ENCODE measurements around the gene DUSP15. TPM values are rescaled to one million over a fixed set of nuclear protein-coding genes. Genes with fewer than 3 reads are reported as not detected.

Gene DUSP15
- total and polyA plus RNA-seq, 2 of the 8 experiments (the other 6 are each of a cell fraction or from before 2014, with no cell fraction given), result 0.91 to 3.2 TPM

DNA sequence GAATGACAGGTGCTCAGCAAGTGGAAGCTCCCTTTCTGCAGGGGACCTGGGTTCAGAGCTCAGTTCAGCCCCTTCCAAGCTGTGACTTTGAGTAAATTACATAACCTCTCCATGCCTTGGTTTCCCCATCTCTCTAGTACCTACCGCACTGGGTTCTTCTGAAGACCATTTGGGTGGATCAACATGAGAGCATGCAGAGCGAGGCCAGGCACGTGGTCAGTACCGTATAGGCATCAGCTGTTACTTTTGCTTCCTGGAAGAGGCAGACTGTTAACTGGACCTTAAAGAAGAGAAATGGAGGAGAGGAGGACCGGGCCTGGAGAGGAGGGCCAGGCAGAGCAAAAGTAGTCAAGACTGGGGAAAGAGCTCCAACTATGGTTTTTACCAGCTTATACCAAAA lies 52.9 kb downstream of the DUSP15 start:
- 92% methylated on average over 5 of the region's 5 CpGs; no CpG with 5 or more reads in 1 of the 2 experiments for WGBS, 2 experiments (ENCODE audit: extremely low coverage in 1 of 2, insufficient coverage in 1 of 2, insufficient read length in 1 of 2, insufficient replicate concordance in 2 of 2, low coverage in 1 of 2, low lambda C conversion rate in 2 of 2, missing lambda C conversion rate in 1 of 2)
- no peak overlapping the region for H2AK5ac ChIP-seq (ENCODE audit: low read depth, low read length)
- CTCF ChIA-PET (ENCODE audit: partially characterized antibody), result interaction anchor here (0.5 to 5.5 kb wide), 12 partner anchors 12 to 275 kb away, joined by 3 to 19 read pairs (median 4); partner anchors contain the start of gene PDRG1
- DNase-seq (ENCODE audit: low read depth in 1 of 2, low spot score in 2 of 2), result no peak
- H3K14ac ChIP-seq (ENCODE audit: insufficient read length), result no peak overlapping the region
- no peak overlapping the region for H4K91ac ChIP-seq (replicated peaks; ENCODE audit: insufficient read length, low read length)
- H3K4me1 ChIP-seq (replicated peaks in 1 of 4; ENCODE audit: control insufficient read depth in 3 of 4, insufficient read depth in 4 of 4, low read length in 3 of 4), result peaks cover 4 to 11% (median 8%) of the 10 kb centered on the region in 4 experiments; a peak in 6 of 7 replicates
- no peaks in the 10 kb centered on the region for H3K36me3 ChIP-seq (ENCODE audit: control insufficient read depth in 2 of 4, insufficient read depth in 4 of 4, low read length in 3 of 4)
- no peak overlapping the region for H2BK5ac ChIP-seq (ENCODE audit: low read depth, low read length)
- no peak overlapping the region for H3K4me3 ChIP-seq (ENCODE audit: extremely low read depth in 1 of 4, insufficient read depth in 2 of 4, low read depth in 3 of 4, low read length in 4 of 4)
- no peak overlapping the region for H3K56ac ChIP-seq (replicated peaks; ENCODE audit: insufficient read length, low read depth, low read length)
- H3K9ac ChIP-seq (replicated peaks in 1 of 4; ENCODE audit: extremely low read depth in 1 of 4, low read depth in 3 of 4, low read length in 3 of 4), result no peak overlapping the region; a peak in 1 of 7 replicates
- no peaks in the 10 kb centered on the region for H4K20me1 ChIP-seq (replicated peaks in 1 of 2; ENCODE audit: control insufficient read depth in 1 of 2, insufficient read depth in 2 of 2, low read length in 2 of 2)
- H4K5ac ChIP-seq (ENCODE audit: insufficient read length, low read depth, low read length), result no peak overlapping the region
- no peak overlapping the region for H2BK20ac ChIP-seq (ENCODE audit: low read length)
- H3K79me2 ChIP-seq (ENCODE audit: control insufficient read depth in 1 of 2, insufficient read depth in 2 of 2, low read length in 2 of 2), result no peaks in the 10 kb centered on the region
- no peak overlapping the region for H3K27ac ChIP-seq (ENCODE audit: low read depth, low read length)
- no peak overlapping the region for H3K4ac ChIP-seq (replicated peaks; ENCODE audit: insufficient read length, low read depth, low read length)
- H3K27me3 ChIP-seq (replicated peaks in 1 of 4; ENCODE audit: control insufficient read depth in 3 of 4, extremely low read depth in 1 of 4, insufficient read depth in 3 of 4, low read length in 3 of 4), result no peaks in the 10 kb centered on the region
- H2AFZ ChIP-seq (ENCODE audit: low read length), result no peak overlapping the region
- no peak overlapping the region for H3K18ac ChIP-seq (ENCODE audit: extremely low read depth, low read length)
- no peak for FAIRE-seq
- H3K9me3 ChIP-seq (ENCODE audit: insufficient read depth in 2 of 2, low read depth in 1 of 2, low read length in 1 of 2), result no peaks in the 10 kb centered on the region
- H3K23me2 ChIP-seq (ENCODE audit: low read depth, low read length), result no peaks in the 10 kb centered on the region
- no peak overlapping the region for H3K4me2 ChIP-seq (ENCODE audit: insufficient read depth in 1 of 2, low read depth in 2 of 2, low read length in 2 of 2)
- no peak overlapping the region for H4K8ac ChIP-seq (ENCODE audit: extremely low read depth, insufficient read depth, low read length)
- no peak overlapping the region; the same call in 1 of the 2 replicates for H2BK15ac ChIP-seq (ENCODE audit: low read length)
- no peaks in the 10 kb centered on the region for H3K79me1 ChIP-seq (ENCODE audit: low read depth, low read length)
- POLR2A ChIA-PET (ENCODE audit: partially characterized antibody), result interaction anchor here (0.6 kb wide), 1 partner anchor 310 kb away, joined by 3 read pairs; no protein-coding TSS in a partner anchor
- no peak overlapping the region for H3K23ac ChIP-seq (ENCODE audit: insufficient read length)
- H2BK12ac ChIP-seq (ENCODE audit: low read depth, low read length), result no peak overlapping the region
- no peak overlapping the region for H2BK120ac ChIP-seq (replicated peaks; ENCODE audit: low read depth, low read length)
- TF ChIP-seq CHD2 (IDR thresholded peaks at IDR 0.05; ENCODE audit: low read length) (no peak), EP300 (IDR thresholded peaks at IDR 0.05; ENCODE audit: borderline replicate concordance in 1 of 2, low read depth in 2 of 2, low read length in 2 of 2) (no peak), CHD1 (IDR thresholded peaks at IDR 0.05; ENCODE audit: low read depth, low read length) (no peak), GABPA (IDR thresholded peaks at IDR 0.05; ENCODE audit: borderline replicate concordance, insufficient read depth, low read length) (no peak), TCF12 (IDR thresholded peaks at IDR 0.05; ENCODE audit: low read depth, low read length) (no peak), KDM4A (IDR thresholded peaks at IDR 0.05; ENCODE audit: low read depth, low read length, severe bottlenecking) (no peak), SIN3A (conservative IDR thresholded peaks at IDR 0.05 in 1 of 2, IDR thresholded peaks at IDR 0.05 in 1 of 2; ENCODE audit: low read depth in 1 of 2, low read length in 2 of 2) (no peak), CBX8 (IDR thresholded peaks at IDR 0.05; ENCODE audit: borderline replicate concordance, low read depth, low read length) (no peak)
- TF ChIP-seq, protein P1, sequence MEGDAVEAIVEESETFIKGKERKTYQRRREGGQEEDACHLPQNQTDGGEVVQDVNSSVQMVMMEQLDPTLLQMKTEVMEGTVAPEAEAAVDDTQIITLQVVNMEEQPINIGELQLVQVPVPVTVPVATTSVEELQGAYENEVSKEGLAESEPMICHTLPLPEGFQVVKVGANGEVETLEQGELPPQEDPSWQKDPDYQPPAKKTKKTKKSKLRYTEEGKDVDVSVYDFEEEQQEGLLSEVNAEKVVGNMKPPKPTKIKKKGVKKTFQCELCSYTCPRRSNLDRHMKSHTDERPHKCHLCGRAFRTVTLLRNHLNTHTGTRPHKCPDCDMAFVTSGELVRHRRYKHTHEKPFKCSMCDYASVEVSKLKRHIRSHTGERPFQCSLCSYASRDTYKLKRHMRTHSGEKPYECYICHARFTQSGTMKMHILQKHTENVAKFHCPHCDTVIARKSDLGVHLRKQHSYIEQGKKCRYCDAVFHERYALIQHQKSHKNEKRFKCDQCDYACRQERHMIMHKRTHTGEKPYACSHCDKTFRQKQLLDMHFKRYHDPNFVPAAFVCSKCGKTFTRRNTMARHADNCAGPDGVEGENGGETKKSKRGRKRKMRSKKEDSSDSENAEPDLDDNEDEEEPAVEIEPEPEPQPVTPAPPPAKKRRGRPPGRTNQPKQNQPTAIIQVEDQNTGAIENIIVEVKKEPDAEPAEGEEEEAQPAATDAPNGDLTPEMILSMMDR (IDR thresholded peaks at IDR 0.05; ENCODE audit: control extremely low read depth in 1 of 3, insufficient read depth in 1 of 3, low read depth in 1 of 3, low read length in 3 of 3), result no peak

Measured in H1 (cell line).